ENCODE measurements around the gene AJM1. TPM values are rescaled to one million over a fixed set of nuclear protein-coding genes. Genes with fewer than 3 reads are reported as not detected.

Gene AJM1
- total RNA-seq, 1 experiment from 2014 or later, result 7.1 TPM

DNA sequence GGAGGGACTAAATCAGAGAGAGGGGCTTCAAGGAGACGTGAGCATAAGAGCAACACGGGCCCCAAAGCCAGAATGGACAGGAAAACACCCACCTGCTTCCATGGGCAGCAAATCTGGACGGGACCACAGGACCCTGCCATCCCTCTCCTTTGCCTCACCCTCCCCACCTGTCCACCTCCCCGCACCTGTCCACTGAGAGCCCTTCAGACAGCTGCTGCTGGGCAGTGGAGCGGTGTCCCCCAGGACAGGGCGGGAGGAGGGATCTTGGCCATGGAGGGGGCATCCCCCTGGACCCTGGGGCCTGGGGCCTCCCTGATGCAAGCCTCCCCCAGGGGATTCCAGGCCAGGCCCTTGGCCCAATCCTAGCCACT is 43.6 kb upstream of the AJM1 start (continued):
- TF ChIP-seq, protein P1, sequence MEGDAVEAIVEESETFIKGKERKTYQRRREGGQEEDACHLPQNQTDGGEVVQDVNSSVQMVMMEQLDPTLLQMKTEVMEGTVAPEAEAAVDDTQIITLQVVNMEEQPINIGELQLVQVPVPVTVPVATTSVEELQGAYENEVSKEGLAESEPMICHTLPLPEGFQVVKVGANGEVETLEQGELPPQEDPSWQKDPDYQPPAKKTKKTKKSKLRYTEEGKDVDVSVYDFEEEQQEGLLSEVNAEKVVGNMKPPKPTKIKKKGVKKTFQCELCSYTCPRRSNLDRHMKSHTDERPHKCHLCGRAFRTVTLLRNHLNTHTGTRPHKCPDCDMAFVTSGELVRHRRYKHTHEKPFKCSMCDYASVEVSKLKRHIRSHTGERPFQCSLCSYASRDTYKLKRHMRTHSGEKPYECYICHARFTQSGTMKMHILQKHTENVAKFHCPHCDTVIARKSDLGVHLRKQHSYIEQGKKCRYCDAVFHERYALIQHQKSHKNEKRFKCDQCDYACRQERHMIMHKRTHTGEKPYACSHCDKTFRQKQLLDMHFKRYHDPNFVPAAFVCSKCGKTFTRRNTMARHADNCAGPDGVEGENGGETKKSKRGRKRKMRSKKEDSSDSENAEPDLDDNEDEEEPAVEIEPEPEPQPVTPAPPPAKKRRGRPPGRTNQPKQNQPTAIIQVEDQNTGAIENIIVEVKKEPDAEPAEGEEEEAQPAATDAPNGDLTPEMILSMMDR (IDR thresholded peaks at IDR 0.05 in 2 of 3, conservative IDR thresholded peaks at IDR 0.05 in 1 of 3; ENCODE audit: borderline replicate concordance in 1 of 3, insufficient read depth in 1 of 3, low read depth in 2 of 3, low read length in 2 of 3), result no peak
- TF ChIP-seq FOSL1 (IDR thresholded peaks at IDR 0.05; ENCODE audit: low read depth) (no peak), SRF (IDR thresholded peaks at IDR 0.05; ENCODE audit: low read depth) (no peak), EZH2 (IDR thresholded peaks at IDR 0.05) (no peak), ELF1 (IDR thresholded peaks at IDR 0.05; ENCODE audit: borderline replicate concordance, low read depth) (no peak), POLR2AphosphoS5 (IDR thresholded peaks at IDR 0.05; ENCODE audit: low read depth, low read length) (no peak), CEBPB (IDR thresholded peaks at IDR 0.05; ENCODE audit: low read depth) (no peak)
- TF ChIP-seq, protein P2, sequence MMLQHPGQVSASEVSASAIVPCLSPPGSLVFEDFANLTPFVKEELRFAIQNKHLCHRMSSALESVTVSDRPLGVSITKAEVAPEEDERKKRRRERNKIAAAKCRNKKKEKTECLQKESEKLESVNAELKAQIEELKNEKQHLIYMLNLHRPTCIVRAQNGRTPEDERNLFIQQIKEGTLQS (IDR thresholded peaks at IDR 0.05), result no peak
- TF ChIP-seq, protein P3, sequence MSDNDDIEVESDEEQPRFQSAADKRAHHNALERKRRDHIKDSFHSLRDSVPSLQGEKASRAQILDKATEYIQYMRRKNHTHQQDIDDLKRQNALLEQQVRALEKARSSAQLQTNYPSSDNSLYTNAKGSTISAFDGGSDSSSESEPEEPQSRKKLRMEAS (IDR thresholded peaks at IDR 0.05), result no peak

DNA sequence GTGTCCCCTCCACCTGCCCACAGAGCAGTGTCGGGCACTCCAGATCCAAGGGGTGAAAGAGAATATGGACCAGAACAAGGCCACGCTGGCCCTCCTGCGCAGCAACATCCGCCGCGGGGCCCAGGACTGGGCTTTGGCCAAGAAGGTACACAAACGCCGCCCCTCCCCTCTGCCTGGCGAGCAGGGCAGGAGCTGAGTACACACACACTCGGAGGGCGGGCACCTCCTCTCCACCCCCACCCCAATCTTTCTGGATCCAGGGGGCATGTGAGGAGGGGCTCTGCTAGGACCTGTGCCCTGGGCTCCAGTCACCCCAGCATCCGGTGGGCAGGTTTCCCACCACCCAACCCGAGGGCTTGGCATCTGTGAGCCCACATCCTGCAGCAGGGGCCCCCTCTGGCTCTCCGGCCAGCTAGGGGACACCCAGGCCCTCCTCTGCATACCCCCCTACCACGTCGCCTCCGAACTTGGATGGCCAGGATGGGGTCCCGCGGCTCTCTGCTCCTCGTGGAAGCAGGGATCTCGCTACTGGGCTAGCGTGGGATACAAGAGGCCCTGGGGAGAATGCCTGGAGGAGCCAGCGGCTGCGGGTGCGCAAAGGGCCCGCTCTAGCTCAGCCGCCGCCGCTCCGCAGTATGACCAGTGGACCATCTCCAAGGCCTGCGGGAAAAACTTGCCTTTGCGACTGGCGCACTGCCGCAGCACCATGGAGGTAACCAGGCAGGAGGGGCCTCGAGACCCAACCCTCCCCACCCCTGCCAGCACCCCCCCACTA is 43.0 kb upstream of the AJM1 start:
- Histone ChIP-seq H3K4me2 (ENCODE audit: low read length) (peak overlapping the region; percentile 97), H3K9ac (ENCODE audit: low read length) (peak overlapping the region; percentile 30; the same call in 1 of the 2 replicates), H3K27ac (ENCODE audit: low read depth, low read length) (peak overlapping the region; percentile 39; the same call in 1 of the 2 replicates), H3K4me3 (replicated peaks in 1 of 2; ENCODE audit: low read depth in 1 of 2, low read length in 2 of 2) (peak overlapping the region; percentile 30 to 60), H3K9me3 (ENCODE audit: control insufficient read depth in 1 of 2, insufficient read depth in 1 of 2, low read depth in 1 of 2, low read length in 2 of 2) (no peaks in the 10 kb centered on the region), H3K9me2 (ENCODE audit: insufficient read depth) (no peaks in the 10 kb centered on the region), H3K27me3 (ENCODE audit: insufficient read depth, low read length) (no peaks in the 10 kb centered on the region), H3K79me2 (ENCODE audit: insufficient read depth, low read length) (no peaks in the 10 kb centered on the region), H3K4me1 (ENCODE audit: control insufficient read depth in 1 of 2, insufficient read depth in 2 of 2, low read length in 2 of 2) (peaks cover 20 to 27% of the 10 kb centered on the region in 2 experiments), H3K36me3 (ENCODE audit: control insufficient read depth in 1 of 2, insufficient read depth in 2 of 2, low read length in 2 of 2) (no peaks in the 10 kb centered on the region), H2AFZ (ENCODE audit: low read depth, low read length, poor library complexity, severe bottlenecking) (no peak overlapping the region), H4K20me1 (ENCODE audit: insufficient read depth) (no peaks in the 10 kb centered on the region)
- DNase-seq (ENCODE audit: low read depth, low spot score) (no peak), ATAC-seq (no peak)
- intact Hi-C loops (cut with micrococcal nuclease), result no loop called here
- ChIA-PET CTCF (interaction anchor here (1.0 to 2.1 kb wide), 5 partner anchors 9 to 236 kb away, joined by 3 to 13 read pairs (median 3); partner anchors contain the start of genes AJM1 and TMEM141), POLR2A (interaction anchor here (0.7 to 2.0 kb wide), 2 partner anchors 9 to 693 kb away, joined by 3 to 5 read pairs; partner anchors contain the start of gene TMEM141), RAD21 (ENCODE audit: low non-redundant PET in 1 of 2, low total read pairs in 2 of 2, uncharacterized antibody in 2 of 2, unreplicated experiment in 2 of 2) (interaction anchor here in 1 of 2 experiments (0.6 kb wide), 1 partner anchor 13 kb away, joined by 3 read pairs; no protein-coding TSS in a partner anchor)
- TF ChIP-seq, protein P2 (IDR thresholded peaks at IDR 0.05), result no peak
- no peak for TF ChIP-seq SIN3A (IDR thresholded peaks at IDR 0.05; ENCODE audit: low read depth)
- TF ChIP-seq ZFX (IDR thresholded peaks at IDR 0.05), result no peak
- TF ChIP-seq, protein P1 (IDR thresholded peaks at IDR 0.05 in 2 of 3, conservative IDR thresholded peaks at IDR 0.05 in 1 of 3; ENCODE audit: borderline replicate concordance in 1 of 3, insufficient read depth in 1 of 3, low read depth in 2 of 3, low read length in 2 of 3), result no peak
- TF ChIP-seq SRF (IDR thresholded peaks at IDR 0.05; ENCODE audit: low read depth), result no peak
- TF ChIP-seq, protein P4, sequence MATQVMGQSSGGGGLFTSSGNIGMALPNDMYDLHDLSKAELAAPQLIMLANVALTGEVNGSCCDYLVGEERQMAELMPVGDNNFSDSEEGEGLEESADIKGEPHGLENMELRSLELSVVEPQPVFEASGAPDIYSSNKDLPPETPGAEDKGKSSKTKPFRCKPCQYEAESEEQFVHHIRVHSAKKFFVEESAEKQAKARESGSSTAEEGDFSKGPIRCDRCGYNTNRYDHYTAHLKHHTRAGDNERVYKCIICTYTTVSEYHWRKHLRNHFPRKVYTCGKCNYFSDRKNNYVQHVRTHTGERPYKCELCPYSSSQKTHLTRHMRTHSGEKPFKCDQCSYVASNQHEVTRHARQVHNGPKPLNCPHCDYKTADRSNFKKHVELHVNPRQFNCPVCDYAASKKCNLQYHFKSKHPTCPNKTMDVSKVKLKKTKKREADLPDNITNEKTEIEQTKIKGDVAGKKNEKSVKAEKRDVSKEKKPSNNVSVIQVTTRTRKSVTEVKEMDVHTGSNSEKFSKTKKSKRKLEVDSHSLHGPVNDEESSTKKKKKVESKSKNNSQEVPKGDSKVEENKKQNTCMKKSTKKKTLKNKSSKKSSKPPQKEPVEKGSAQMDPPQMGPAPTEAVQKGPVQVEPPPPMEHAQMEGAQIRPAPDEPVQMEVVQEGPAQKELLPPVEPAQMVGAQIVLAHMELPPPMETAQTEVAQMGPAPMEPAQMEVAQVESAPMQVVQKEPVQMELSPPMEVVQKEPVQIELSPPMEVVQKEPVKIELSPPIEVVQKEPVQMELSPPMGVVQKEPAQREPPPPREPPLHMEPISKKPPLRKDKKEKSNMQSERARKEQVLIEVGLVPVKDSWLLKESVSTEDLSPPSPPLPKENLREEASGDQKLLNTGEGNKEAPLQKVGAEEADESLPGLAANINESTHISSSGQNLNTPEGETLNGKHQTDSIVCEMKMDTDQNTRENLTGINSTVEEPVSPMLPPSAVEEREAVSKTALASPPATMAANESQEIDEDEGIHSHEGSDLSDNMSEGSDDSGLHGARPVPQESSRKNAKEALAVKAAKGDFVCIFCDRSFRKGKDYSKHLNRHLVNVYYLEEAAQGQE (IDR thresholded peaks at IDR 0.05; ENCODE audit: low read depth), result no peak
- TF ChIP-seq POLR2A (IDR thresholded peaks at IDR 0.05; ENCODE audit: borderline replicate concordance, extremely low read depth, insufficient read depth, insufficient read length), result no peak
- no peak for TF ChIP-seq EGR1 (IDR thresholded peaks at IDR 0.05; ENCODE audit: low read depth)
- no peak for TF ChIP-seq CEBPB (IDR thresholded peaks at IDR 0.05; ENCODE audit: low read depth)
- BruUV-seq (replicated peaks), result no TSS peak
